CD4-positive, alpha-beta T cell treated with Interleukin-15 for 1 hour (primary cell): ENCODE results near the gene CCM2.
"Not testable (repeated sequence)": the region's sequence is repeated elsewhere in the genome, so short reads cannot be mapped to it uniquely, and the experiment has no call there.

ENCODE experiments used
- DNase-seq: peaks from one replicate; pipeline ENCODE4 v3.0.0-alpha.2; 2020

CCM2 gene

DNA sequence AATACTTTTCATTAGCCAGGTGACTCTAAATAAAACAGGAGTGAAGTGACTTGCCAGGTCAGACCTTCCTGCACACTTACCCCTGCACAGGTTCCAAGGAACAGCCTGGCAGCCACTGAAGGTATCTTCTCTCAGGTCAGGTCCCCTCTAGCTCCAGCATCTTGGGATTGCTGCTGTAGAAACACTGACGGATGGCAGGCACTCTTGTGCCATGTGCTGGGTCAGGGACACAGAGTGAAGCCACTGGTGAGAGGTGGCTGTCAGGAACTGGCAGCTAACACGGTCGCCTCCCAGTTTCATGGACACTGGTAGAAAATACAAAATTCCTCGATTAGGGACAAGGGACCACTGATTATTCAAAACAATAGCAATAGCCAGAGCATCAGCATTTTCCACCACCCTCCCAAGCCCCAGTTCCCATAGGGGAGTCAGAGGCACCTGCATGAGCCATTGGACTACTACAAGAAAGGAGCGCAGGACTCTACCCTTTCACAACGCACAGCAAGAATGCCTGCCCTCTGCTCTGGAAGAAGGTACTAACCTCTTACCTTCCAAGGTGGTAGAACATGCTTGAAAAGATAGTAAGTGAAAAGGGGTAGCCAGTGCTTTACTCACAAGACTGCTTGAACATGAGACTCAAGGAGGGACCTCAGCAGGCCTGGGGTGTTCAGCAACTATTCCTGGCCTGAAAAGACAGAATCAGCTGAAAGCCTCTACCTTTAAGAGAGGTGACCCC is 16.1 kb upstream of the CCM2 start:
- DNase-seq = no peak

DNA sequence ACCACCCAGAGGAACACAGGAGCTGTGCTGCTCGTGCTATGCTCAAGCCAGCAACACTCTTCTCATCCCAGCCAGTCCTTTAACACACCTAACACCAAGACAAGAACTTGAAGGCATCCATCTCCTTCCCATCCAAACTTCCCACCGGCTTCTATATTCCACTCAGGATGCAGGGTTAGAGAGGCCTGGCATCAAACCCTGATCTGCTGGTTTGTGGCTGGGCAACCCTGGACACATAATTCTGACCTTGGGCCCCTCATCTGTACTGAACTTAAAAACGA is 15.6 kb upstream of the CCM2 start:
- no peak for DNase-seq

GRCh38 chr7:44985033-44985695 is 14.8 kb upstream of the CCM2 start:
- DNase-seq = no peak

DNA sequence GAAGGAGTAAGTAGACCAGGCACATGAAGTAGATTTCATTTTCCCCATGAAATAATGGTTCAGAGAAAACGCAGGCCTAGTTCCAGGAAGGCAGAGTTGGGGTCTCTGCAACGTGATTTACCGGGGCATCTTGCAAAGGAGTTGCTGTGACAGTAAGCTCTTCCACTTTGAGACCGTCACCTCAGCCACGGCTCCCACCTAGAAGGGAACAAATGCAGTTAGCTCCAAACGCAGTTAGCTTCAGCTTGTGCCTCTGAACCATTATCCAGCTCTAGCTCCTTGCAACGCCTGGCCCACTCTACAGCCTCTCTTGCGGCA is 14.1 kb upstream of the CCM2 start:
- no peak for DNase-seq

DNA sequence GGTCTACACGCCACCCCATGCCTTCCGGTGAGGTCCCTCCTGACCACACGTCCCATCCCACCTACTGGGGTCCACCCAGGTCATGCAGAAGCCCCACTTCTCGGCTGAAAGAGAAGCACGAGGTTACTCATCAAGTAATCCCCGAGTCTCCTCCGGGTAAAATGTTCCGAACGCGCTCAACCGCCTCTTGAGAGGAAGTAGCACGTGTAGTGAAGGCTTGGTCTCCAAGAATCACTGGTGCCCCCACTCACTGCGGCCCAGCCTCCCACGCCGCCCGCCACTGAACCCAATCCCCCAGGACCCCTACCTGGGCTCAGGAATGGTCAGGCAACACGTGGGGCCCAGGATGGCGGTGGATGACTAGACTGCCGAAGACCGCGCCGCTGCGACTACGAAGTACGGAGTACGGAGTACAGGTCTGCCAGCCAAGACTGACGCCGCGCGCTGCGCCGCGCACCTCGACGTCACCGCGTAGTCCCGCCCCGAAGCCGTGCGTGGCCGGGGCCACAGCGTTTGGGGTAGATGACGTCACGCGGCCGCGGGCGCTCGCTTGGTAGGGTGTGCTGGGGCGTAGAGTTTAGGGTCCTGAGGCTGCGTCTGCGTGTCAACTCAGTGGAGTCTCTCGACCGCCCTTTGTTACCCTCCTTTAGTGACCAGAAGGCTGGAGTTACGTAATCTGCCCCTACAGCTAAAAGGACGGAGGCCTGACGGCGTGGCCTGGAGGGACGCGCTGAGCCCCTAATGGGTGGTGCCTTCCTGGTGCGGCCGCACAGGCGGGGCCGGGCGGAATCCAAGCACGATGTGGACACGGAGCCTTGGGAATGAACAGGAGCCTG is 13.6 kb upstream of the CCM2 start:
- peak; percentile 95 for DNase-seq

GRCh38 chr7:44987457-44987856 is 12.5 kb upstream of the CCM2 start:
- DNase-seq = no peak

DNA sequence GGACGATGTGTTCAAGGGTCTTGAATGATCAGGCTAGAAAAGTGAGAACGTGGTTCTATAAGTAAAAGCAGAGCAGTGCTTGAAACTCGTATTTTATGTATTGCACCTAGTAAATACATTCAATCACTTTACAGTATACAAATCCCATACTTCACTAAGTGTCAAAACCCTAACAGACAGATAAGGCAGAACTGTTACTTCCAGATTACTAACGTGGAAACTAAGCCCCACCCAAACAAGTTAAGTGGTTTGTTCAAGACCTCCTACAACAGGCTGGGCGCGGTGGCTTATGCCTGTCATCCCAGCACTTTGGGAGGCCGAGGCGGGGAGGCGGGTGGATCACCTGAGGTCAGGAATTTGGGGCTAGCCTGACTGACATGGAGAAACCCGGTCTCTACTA is 12.0 kb upstream of the CCM2 start:
- DNase-seq = no peak

GRCh38 chr7:44988701-44989100 is 11.3 kb upstream of the CCM2 start:
- no peak for DNase-seq

DNA sequence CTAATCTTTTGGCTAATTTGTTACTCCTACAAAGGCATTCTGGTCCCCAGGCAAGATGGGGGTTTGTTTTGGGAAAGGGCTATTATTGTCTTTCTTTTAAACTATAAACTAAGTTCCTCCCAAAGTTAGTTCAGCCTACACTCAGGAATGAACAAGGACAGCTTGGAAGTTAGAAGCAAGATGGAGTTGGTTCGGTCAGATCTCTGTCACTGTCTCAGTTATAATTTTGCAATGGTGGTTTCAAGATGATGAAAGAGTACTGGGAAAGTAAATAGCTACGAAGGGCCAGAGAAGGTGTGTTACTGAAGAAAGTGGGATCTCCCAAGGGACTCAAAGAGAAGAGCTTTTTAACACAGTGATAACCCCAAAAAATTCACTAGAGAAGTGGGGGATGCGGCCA is 10.9 kb upstream of the CCM2 start:
- DNase-seq = no peak

- no peak for DNase-seq
These were observed 9.6 kb upstream of the CCM2 start for GRCh38 chr7:44990109-44991023.

DNA sequence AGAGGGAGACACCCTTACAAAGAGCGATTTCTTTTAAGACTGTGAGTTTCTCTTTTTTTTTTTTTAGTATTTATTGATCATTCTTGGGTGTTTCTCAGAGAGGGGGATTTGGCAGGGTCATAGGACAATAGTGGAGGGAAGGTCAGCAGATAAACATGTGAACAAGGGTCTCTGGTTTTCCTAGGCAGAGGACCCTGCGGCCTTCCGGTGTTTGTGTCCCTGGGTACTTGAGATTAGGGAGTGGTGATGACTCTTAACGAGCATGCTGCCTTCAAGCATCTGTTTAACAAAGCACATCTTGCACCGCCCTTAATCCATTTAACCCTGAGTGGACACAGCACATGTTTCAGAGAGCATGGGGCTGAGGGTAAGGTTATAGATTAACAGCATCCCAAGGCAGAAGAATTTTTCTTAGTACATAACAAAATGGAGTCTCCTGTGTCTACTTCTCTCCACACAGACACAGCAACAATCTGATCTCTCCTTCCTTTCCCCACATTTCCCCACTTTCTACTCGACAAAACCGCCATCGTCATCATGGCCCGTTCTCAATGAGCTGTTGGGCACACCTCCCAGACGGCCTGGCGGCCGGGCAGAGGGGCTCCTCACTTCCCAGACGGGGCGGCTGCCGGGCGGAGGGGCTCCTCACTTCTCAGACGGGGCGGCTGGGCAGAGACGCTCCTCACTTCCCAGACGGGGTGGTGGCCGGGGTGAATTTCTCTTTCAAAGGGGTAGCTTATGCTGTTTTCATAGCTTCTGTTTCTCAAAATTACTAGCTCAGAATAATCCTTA is 7.8 kb upstream of the CCM2 start:
- not testable (repeated sequence) for DNase-seq

- no peak for DNase-seq
These were observed 5.0 kb upstream of the CCM2 start for GRCh38 chr7:44994877-44995554.

DNA sequence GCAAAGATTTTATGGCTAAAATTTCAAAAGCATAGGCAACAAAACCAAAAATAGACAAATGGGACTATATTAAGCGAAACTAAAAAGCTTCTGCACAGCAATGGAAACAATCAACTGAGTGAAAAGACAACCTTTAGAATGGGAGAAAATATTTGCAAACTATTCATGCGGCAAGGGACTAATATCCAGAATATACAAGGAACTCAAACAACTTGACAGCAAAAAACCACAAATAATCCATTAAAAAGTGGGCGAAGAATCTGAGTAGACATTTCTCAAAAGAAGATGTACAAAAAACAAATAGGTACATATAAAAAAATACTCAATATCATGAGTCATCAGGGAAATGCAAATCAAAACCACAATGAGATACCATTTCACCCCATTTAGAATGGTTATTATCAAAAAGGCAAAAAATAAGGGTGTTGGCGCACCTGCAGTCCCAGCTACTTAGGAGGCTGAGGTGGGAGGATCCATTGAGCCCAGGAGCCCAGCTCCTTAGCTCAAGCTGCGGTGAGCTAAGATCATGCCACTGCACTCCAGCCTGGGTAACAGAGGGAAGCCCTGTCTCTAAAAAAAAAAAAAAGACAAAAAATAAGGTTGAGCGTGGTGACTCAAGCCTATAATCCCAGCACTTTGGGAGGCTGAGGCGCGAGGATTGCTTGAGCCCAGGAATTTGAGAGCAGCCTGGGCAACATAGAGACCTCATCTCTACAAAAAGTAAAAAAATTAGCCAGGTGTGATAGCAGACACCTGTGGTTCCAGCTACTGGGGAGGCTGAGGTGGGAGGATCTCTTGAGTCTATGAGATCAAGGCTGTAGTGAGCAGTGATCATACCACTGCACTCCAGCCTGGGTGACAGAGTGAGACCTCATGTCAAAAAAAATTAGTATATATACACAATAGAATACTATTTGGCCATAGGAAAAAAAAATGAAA is 4.2 kb upstream of the CCM2 start:
- DNase-seq = no peak

DNA sequence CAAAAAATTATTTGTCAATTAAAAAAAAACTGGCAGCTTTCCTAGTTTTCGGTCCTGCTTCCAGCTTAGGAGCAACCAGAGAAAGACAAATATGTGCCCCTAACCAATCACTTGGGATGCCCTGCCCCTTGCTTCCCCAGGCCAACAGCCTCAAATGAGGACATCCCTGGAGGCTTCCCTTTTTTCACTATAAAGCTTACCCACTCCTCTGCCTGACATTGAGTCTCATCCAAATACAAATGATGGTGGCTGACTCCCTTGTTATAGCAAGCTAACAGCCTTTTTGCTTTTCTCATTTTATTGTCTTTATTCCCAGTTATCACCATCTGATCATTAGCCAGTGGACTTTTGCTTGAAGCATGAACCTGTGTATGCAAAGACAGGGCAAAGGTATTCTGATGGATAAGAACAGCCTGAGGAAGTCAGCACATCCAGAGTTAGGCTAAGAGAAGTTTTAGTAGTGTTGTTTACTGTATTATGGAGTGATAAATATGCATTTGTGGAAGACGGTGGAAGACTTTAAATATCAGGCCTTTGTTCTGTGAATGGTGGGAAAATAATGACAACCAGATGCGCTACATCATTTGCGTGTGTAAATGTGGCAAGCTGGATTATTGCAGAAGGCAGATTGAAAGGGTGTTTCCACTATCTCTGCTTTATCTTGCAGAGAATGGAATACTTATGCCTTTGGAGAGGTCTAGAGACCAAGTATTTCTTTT is 1.7 kb upstream of the CCM2 start:
- no peak for DNase-seq

- DNase-seq = peak; percentile 99
These were observed 532 bp upstream of the CCM2 start for GRCh38 chr7:44999245-45000092.

DNA sequence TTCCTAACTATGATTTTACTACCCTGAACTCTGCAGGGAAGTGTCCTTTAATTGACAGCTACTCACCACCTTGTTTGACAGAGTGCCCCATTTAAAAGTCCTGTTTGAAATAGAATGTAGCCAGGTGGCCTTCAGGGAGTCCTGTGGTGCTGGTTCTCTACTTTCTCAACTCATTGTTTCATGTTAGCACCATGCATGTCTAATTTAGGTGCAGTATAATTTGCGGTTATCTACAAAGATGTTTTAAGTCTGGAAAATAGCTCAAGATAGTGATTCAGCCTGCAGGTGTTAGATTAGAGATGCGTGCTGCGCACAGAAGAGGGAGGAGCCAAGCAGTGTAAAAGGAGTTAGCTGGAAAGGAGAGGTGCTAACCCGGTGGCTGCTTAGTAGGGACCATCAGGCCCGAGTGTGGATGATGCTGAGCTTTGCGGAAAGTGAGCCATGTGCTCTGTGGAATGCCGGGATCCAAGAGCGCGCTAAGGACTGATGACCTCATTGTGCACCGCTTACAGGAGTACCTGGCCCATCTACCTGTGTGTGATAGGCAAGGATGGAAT is 1.2 kb downstream of the CCM2 start:
- DNase-seq = peak; percentile 67

DNA sequence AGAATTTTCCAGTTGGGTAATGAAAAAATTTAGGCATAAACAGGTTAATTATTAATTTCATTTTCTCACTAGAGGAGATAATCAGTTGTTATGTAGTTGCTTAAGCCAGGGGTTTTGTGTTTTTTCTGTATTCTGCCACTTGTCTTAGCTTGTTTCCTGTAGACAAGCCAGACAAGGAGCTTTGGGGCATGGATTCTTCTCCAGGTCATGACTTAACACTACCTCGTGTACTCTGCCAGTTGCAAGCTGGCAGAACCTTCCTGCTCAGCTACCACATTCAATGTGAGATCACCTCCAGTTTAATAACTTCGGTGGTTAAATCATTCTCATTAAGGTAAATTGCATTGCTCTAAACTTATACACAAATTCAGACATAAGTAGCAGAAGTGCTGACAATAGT is 1.8 kb downstream of the CCM2 start:
- DNase-seq = no peak

DNA sequence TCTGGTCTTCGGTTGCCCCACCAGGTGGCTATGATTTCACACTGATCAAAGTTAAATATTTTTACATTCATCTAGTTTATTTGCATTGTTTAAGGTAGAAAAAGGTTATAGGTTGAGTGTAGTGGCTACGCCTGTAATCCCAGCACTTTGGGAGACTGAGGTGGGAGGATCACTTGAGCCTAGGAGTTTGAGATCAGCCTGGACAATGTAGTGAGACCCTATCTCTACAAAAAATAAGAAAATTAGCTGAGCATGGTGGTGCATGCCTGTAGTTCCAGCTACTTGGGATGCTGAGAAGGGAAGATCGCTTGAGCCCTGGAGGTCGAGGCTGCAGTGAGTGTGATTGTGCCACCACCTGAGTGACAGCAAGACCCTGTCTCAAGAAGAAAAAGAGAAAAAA is 3.8 kb downstream of the CCM2 start:
- no peak for DNase-seq

GRCh38 chr7:45007106-45007505 is 7.1 kb downstream of the CCM2 start:
- DNase-seq = no peak
